Stimulated activated CD8-positive, alpha-beta memory T cell treated with anti-CD3 and anti-CD28 coated beads, Interleukin-7, amount 100 ng/mL, for 1 hour (primary cell): ENCODE results near the gene NCKAP5.

Experiments
- DNase-seq, 2 donors: peaks; one replicate each; pipeline ENCODE4 v3.0.0-alpha.2; 2020; ENCODE audit warnings: low read depth in 2 of 2

The NCKAP5 gene

DNA sequence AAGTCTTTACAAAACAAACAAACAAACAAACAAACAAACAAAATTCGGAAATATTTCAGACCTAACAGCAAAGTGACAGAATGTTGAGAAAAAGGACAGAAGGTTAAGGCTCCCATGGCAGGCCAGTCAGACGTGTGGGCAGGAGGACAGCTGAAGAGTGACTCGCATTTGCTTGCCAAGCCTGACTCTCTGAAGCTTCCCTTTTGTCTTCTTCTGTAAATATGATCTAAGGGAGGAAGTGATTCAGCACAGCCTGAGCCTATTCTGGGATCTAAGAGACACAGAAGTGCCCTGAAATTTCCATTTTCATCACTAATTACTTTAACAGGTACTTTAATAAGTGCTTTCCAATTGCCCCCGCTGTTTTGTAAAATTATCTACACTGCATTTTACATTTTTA, 764.2 kb downstream of the NCKAP5 start:
- no peak for DNase-seq

DNA sequence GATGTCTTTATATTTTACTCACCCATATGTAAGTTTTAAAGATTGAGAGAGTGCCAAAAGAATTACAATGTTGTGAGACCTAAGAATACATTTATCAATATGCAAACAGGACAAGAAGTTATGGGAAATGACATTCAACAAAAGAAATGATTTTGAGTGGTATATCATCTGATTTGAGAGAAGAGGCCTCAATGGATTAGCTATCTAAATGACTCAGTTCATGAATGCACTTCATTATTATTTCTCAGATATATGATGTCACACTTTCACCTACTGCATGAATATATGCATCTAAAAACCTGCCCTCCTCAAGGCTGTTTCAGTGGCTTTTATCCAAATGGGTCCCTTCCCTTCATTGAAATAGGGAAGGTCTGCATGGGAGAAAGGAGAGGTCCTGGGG, 769.9 kb downstream of the NCKAP5 start:
- no peak for DNase-seq

DNA sequence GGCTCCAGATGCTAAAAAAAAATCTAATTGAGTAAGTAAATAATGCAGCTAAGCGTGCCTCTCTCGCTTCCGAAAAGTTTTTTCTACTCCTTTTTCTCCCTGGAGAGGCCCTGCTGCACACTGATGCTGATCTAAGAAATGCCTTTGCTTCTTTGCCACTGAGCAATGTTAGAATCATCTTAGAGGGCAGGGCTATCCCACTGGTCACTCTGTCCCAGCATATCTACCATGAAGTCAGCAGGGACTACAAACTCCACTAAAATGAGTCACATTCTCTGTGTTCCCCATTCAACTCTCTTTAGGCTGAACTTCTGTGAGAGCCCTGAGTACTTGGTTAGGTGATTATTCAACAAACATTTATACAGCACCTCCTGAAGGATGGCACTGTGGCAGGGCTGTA, 770.7 kb downstream of the NCKAP5 start:
- no peak for DNase-seq

DNA sequence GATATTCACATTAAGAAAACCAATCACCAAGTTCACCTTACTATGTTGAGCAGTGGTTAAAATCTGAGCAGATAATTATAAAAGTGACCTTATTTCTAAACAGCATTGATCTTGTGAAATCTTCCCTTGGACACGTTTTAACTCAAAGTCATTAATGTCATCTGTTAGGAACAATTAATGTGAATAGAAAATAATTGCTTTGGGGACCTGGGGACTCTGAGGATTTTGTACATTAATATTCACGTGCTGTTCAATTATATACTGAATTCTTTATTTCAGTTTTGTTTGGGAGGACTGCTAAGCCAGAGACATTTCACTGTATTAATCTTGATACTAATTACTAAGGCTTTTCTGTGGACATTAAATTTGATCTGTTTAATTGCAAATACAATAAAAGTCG, 771.2 kb downstream of the NCKAP5 start:
- no peak for DNase-seq

DNA sequence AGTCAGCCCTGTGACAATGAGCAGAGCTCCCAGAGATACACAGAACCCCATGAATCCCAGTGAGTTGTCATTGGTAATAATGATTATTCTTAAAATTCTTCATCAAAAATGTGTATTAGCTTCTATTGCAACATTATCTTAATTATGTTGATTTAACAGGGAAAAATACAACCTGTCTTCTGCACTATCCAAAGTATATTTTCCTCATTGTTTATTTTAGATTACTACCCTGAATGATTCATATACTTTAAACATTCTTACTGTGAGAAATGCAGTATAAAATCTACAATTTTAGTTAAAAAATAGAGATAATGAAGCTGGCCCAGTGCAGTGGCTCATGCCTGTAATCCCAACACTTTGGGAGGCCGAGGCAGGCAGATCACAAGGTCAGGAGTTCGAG, 773.0 kb downstream of the NCKAP5 start:
- DNase-seq = no peak

DNA sequence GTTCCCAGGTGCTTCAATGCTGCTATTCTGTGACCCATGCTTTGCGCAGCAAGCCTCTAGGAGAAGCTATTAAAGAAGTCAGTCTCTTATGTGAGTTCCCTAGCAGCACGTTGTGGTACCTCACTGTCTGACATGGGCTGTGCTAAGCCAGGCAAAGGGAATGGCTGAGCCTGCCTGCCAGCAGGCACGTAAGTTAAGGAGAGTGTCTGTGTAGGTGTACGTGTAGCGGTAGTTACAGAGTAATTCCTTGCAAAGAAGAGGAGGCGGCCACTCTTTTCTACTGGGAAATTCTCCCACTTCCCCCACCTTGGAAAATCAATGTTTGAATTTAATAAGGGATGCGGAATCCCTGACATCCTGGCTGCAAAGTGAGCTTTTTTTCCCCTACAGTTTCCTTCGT, 774.7 kb downstream of the NCKAP5 start:
- no peak for DNase-seq

DNA sequence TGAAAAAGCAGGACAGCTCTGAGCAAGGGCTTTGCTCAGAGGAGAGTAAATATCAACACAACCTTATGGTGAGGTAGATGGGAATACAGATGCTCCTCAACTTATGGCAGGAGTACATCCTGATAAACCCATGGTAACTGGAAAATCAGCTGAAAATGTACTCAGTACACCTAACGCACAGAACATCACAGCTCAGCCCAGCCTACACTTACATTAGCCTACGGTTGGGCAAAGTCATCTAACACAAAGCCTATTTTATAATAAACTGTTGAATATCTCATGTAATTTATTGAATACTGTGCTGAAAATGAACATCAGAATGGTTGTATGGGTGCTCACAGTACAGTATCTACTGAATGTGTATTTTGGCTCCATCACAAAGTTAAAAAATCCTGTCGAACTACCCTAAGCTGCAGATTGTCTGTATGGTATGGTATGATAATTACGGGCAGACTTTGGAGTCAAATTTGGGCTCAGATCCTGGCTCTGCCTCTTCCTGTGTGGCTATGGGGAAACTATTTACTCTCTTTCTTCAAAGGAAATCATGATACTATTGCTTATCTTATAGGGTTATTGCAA, 778.0 kb downstream of the NCKAP5 start:
- no peak for DNase-seq

DNA sequence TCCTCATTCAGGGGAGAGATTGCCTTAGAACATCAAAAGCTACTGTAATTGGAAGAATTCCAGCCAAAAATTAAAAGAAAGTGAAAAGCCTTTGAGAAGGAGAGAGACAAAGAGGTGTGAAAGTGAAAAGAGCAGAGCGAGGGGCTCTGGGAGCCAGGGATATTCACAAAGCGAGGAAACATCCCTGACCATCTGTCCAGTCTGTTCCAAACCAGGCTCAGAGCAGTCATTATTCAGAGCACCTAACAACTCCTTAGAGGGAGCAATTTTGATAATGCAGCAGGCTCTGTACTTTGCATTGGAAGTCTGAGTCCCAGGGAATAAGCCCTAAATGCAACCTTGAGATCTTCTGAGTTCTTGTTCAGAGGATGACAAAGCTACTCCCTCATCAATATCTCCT, 779.2 kb downstream of the NCKAP5 start:
- no peak for DNase-seq

DNA sequence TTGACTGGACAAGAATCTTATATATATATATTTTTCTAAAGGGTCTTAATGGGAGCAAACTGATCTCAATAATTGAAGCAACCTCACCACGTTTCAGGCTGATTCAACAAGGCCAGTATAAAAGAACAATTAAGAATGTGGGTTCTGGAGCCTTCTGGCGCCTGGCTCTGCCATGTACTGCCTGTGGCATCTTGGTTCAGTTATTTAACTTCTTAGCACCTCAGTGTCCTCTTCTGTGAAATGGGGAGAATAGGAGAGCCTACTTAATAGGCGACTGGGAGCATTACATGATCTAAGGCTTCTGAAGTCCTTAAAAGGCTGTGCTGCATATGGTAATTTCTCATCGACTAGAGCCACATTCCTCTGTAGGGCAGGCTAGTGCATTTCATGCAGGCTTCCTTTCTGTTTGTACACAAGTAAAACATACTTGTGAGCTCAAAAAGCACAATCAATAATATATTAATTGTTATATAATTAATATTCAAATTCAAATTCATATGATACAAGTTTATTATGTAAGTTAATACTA, 779.9 kb downstream of the NCKAP5 start:
- DNase-seq = no peak

DNA sequence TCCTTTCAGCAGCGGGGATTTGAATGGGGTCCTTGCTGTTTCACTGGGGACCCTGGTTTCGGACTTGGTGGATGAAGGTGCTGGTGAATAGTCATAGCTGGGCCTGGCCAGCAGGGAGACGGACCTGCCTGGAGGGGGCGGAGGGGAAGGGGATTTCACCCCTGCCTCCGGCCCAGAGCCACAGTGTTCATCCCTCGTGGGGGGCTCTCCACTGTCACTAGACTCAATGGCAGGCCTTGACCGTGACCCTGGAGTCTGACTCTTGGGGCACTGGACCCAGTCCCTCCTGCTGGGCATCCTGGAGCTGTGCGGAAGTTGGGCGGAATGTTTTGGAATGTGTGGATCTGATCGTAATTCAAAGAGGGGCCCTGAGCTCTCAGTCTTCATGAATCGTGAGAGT, 784.4 kb downstream of the NCKAP5 start:
- DNase-seq = no peak

DNA sequence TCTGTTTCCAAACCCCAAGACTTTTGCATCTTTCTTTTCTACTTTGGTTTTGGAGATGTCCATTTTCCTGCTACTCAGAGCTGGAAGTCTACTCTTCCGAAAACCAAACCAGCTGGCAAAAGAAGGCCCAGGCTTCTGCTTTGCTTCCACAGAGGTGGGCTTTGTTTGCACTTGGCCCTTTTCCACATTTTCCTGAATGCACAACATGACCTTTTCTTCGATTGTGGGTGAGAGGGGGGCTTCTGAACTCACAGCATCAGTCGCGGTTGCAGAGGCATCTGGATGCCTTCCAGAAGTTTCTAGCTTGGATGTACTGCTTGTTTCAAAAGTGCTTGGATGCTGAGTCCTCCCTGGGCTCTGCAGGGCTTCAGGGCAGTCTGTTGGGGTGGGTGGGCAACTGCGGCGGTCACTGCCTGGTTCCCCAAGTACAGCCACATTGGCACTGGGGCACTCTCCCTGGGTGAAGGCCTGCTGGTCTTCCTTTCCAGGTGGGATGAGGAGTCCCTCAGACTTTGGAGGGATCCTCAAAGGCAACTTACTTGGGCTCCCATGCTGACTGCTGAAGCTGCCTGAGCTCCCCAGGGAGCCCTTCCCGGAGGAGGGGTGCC, 786.0 kb downstream of the NCKAP5 start:
- DNase-seq = no peak

DNA sequence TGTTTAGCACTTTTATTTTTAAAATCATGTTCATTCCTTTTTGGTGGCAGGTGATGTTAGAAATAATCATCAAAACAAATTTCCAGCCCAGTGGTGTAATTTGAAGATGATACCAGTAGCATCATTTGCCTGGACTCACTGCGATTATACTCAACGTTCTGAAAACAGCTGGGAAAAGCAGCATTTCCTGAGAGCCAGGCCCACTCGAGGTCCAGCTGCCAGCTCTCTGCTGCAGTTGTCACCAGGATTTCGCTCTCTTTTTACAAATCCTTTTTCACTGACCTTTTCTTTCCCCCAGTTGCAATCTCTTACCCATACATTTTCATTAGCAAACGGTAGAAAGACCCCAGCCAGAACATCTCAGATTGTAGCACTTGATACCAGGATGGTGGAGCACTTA, 787.6 kb downstream of the NCKAP5 start:
- no peak for DNase-seq

DNA sequence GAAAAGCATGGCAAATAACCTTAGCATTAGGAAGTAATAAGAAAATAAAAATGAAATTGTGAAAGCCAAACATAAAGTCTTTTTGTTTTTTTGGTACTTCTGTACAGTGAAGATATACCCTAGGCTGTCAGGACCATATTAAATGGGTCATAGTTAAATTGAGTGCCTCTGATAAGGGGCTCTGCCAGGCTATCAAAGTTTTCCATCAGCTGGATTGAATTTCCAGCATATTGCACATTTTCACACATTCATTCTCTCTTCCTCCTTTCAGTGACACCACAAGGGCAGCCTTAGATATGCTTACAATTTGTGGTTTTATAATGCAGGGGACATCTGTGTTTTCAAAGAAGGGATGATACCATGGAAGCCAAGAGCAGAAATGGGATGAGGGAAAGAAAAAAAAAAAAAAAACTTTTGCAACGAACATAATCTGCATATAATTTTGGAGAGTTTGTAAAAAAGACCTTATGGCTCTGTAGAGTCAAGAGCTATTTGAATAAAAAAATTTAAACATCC, 789.0 kb downstream of the NCKAP5 start:
- DNase-seq = no peak

DNA sequence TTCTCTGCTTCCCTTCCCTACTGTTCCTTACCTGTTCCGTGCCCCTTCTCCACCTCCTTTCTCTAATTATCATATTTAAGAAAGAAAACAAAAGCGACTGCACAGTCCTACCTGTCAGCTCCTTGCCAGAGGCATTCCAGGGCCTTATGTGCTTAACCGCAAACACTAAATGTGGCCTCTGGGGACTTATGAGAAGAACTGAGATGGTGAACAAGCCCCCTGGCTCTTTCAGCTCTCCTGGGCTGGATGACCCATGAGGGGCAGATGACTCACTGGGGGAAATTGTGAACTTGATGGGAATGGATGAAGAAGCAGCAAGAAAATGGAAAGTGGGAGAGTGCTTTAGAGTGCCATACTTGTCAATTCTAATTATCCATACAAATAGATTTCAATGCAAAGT, 792.0 kb downstream of the NCKAP5 start:
- no peak for DNase-seq

DNA sequence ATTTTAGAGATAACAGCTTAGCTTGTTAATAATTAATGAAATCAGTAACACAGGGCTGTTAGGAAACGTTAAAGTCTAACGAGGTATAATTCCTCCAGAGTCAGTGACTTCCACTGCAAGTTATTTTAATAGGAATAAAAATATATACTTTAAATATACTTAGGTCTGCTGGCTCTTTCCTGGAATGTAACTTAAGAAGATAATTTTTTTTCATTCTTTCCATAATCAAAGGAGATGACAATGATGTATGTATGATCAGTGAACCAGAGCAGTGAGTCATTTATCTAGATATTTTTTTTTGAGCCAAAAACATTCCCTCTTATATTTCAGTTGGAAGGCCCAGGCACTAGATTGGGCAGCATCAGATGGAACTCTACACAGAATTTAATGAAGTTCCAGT, 794.1 kb downstream of the NCKAP5 start:
- no peak for DNase-seq

DNA sequence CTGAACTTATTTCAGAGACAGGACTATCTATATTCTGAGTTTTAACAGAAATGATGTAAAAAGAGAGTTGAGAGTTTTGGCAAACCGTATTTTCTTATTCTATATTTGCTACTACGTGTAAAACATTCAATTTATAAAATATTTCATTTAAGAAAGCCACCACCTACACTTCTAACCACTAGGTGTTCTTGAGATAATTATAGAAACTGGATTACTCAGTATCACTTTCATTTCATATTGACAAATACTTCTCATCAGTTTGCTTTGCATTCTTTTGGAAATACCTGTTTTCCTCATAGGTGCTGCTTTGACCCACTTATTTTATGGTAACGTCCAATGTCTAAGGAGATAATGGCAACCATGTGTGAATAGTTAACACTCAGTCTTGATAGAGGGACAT, 794.9 kb downstream of the NCKAP5 start:
- no peak for DNase-seq

DNA sequence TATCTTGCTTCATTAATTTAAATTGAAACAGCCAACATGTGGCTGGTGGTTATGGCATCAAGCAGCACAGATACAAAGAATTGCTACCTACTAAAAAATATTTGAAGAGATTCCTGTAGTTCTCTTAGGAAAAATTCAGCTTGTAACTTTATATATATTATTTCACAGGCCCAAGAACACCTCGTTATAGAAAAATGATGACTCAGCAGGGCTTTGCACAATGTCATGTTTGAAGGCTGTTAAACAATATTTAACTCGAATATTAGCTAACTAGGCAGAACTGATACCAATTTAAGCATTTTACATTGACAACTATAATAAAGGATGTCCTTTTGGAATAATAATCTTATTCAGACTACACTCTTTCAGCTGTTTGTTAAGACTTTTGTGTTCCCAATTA, 795.9 kb downstream of the NCKAP5 start:
- no peak for DNase-seq

DNA sequence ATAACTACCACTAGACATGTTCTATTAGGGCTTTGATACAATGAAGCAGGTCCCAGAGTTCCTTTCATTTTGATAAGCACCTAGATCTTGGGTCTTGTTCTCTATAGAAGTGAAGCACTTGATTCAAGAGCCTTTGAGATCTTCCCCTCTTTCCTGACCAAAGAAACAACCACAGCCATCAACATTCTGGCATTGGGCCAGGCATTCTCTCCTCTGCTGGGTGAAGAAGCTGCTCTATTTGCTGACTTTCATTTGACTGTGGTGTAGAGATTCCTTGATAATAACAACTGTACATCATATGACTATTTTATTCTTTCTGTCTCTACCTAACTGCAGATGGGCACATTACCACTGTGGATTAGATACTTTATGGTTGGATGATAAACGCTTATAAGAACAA, 801.7 kb downstream of the NCKAP5 start:
- DNase-seq = no peak

DNA sequence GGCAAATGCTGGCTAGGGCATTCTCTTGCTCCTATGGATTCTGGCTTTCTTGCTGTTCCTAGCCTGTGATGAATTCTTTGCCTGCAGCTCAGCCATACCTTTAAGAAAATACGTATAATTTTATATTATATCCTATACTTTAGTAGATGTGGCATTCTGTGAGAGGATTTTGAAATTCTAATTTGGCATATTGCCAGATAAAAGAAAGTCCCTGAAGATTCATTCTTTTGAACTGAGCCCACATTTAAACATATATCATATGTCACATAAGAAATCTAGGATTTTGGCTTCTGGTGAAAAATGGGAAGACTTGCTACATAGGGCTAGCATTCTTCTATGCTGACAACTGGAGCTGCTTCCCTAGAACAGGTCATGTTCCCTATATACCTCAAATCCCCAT, 806.8 kb downstream of the NCKAP5 start:
- no peak for DNase-seq

DNA sequence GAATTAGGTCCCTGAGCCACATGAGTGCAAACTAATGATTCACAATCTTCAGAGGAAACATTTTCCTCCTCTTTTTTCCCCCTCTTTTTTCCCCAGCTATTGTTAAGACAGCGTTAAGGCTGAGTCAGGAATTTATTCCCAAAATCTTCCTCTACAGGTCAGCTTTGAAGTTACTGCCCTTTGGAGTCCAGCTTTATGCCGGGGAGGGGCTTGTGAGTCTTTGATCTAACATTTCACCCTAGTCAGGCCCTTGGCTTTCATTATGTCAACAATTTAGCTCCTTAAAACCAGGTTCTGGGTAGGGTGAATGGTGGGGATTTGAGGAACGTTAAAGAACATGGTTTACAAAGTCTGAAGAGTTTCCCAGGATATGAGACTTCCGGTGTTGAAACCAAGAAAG, 807.3 kb downstream of the NCKAP5 start:
- DNase-seq = no peak

DNA sequence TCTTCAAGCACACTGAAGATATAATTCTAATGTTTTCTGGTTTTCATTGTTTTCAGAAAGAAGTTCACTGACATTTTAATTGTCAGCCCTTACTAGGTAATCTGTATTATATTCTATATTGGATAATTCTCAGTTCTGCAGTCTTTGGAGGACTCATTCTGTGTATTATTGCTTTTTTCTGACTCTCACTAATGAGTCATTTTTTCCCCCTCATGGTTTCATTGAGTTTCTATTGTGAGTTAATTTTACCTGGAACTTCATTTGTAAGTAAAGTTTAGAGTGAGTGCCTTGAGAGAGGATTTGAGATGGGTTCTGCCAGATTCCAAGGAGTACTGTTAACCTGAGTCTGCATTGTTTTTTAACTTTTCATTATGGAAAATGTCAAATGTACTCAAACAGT, 807.9 kb downstream of the NCKAP5 start:
- no peak for DNase-seq

DNA sequence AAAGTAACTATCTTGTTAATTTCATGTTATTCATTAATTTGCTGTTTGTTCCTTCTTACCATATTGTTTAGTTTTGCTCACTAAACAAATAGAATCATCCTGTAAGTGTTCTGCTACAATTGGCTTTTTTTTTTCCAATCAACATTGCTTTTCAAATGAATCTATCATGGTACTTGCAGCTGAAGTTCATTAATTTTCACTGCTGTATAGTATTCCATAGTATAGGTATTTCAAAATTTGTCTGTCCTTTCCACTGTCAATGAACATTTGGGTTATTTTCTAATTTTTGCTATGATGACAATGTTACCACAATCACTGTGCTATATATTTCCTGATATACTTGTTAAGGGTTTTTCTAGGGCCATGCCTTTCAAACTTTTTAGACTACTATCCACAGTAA, 809.3 kb downstream of the NCKAP5 start:
- no peak for DNase-seq

DNA sequence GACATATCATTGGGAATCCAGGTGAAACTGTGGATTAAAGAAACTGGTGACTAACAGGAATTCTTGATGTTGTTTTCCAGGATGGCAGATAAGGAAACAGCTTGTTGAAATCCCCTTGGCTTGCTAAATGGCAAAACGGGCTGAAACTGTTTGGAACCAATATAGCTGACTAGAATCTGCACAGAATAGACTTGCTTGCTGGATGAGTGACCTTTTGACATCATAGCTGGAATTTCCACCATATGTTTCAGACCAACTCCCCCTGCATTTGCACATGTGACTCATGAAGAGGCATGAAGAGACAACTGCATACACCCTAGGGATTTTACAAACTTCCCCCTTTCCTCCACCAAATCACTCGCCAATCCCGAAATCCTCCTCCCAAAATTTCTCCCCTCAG, 810.6 kb downstream of the NCKAP5 start:
- no peak for DNase-seq
